Lung (tissue), 12 donors: Measurements from ENCODE around the gene CDC42BPA. TPM values are rescaled to one million over a fixed set of nuclear protein-coding genes. Genes with fewer than 3 reads are reported as not detected.

Experiments used
- ATAC-seq: fragments of 200-7000 bp; cut with Tn5 transposase; one replicate; pipeline ENCODE4 v1.9.1; 2020; ENCODE audit warnings: moderate number of reproducible peaks; ENCODE audit not compliant: insufficient read depth, low FRiP score
- DNase-seq, 3 donors: peaks; one replicate each; pipeline ENCODE4 v3.0.0-alpha.2; 2013 to 2017
- H3K27ac ChIP-seq, 2 donors: one replicate each; pipeline ENCODE4 v1.5.1; 2013; ENCODE audit warnings: mild to moderate bottlenecking in 2 of 2, moderate library complexity in 2 of 2, control low read depth in 1 of 2, inconsistent platforms in 1 of 2, low read depth in 1 of 2, low read length in 1 of 2
- H3K27me3 ChIP-seq, 3 donors: one replicate each; pipeline ENCODE4 v1.5.1; 2013; ENCODE audit warnings: low read length in 2 of 3; ENCODE audit not compliant: control insufficient read depth in 3 of 3, insufficient read depth in 3 of 3
- H3K36me3 ChIP-seq, 4 donors: one replicate each; pipeline ENCODE4 v1.5.1; 2013; ENCODE audit warnings: low read length in 4 of 4, mild to moderate bottlenecking in 1 of 4, moderate library complexity in 1 of 4; ENCODE audit not compliant: control insufficient read depth in 4 of 4, insufficient read depth in 4 of 4
- H3K4me1 ChIP-seq, 5 donors: one replicate each; pipeline ENCODE4 v1.5.1; 2013; ENCODE audit warnings: low read length in 5 of 5, mild to moderate bottlenecking in 2 of 5, moderate library complexity in 1 of 5; ENCODE audit not compliant: control insufficient read depth in 5 of 5, insufficient read depth in 5 of 5
- H3K4me3 ChIP-seq: one replicate; pipeline ENCODE4 v1.5.1; 2013; ENCODE audit warnings: mild to moderate bottlenecking, control low read depth, moderate library complexity
- H3K9ac ChIP-seq, 2 donors: one replicate each; pipeline ENCODE4 v1.5.1; 2013; ENCODE audit warnings: low read length in 2 of 2, control low read depth in 1 of 2; ENCODE audit not compliant: insufficient read depth in 1 of 2
- H3K9me3 ChIP-seq, 4 donors: one replicate each; pipeline ENCODE4 v1.5.1; 2013; ENCODE audit warnings: low read length in 3 of 4, mild to moderate bottlenecking in 1 of 4, moderate library complexity in 1 of 4; ENCODE audit not compliant: control insufficient read depth in 4 of 4, insufficient read depth in 3 of 4
- WGBS, 2 donors: extraction: QIAGEN DNeasy Blood & Tissue Kit; methylation state at CpG; one replicate each; pipeline ENCODE4 v1.1.7; 2013; 5-methylcytosine and 5-hydroxymethylcytosine counted together
- polyA plus RNA-seq, 2 donors: library from polyadenylated mRNA; stranded (reverse); fragments of 200-250 nt; gene quantifications; one replicate each; pipeline ENCODE4 v1.2.1, GENCODE V29; 2013
- total RNA-seq, 2 donors: library from RNA; depleted of rRNA in 1 of 2; stranded (reverse); fragments of >200 nt in 1 of 2; gene quantifications; one replicate each; pipeline ENCODE4 v1.2.1, GENCODE V29; 2014 to 2021
- TF ChIP-seq, protein P1 (sequence below): IDR thresholded peaks from 2 replicates; pipeline ENCODE4 v1.5.1; 2012; ENCODE audit warnings: mild to moderate bottlenecking; ENCODE audit errors: control extremely low read depth, extremely low read depth
- donor health status: control.
- donor health status: control.
- donor health status: Bipolar disorder and iron deficiency.
- donor health status: healthy.
- donor health status: DM: yes; HTN: yes; CAD: no.

The CDC42BPA gene
- total and polyA plus RNA-seq, 4 donors = 6.4 to 97.4 (median 20.2) TPM

DNA sequence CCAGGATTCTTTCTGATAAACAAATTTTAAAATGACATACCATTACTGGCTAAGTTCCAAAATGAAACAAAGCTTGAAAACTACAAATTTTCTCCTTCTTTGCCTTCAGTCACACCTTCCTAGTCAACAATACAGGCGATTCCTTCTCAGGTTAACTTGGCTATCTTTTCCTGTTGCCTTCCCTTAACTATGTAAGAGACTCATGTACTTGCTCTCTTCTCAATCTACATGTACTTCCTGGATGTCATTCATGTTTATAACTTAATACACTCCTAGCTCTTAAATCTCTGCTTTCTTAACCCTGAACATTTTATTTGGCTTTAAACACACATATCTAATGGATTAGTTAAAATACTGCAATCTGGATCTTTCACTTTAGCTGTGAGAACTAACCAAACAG is 281.2 kb downstream of the CDC42BPA start:
- Histone ChIP-seq H3K4me3 (no peak overlapping the region), H3K27ac (no peak overlapping the region), H3K27me3 (no peaks in the 10 kb centered on the region), H3K4me1 (no peaks in the 10 kb centered on the region), H3K36me3 (peaks cover 4 to 26% (median 21%) of the 10 kb centered on the region in 4 donors), H3K9ac (no peak overlapping the region), H3K9me3 (no peaks in the 10 kb centered on the region)
- TF ChIP-seq, protein P1, sequence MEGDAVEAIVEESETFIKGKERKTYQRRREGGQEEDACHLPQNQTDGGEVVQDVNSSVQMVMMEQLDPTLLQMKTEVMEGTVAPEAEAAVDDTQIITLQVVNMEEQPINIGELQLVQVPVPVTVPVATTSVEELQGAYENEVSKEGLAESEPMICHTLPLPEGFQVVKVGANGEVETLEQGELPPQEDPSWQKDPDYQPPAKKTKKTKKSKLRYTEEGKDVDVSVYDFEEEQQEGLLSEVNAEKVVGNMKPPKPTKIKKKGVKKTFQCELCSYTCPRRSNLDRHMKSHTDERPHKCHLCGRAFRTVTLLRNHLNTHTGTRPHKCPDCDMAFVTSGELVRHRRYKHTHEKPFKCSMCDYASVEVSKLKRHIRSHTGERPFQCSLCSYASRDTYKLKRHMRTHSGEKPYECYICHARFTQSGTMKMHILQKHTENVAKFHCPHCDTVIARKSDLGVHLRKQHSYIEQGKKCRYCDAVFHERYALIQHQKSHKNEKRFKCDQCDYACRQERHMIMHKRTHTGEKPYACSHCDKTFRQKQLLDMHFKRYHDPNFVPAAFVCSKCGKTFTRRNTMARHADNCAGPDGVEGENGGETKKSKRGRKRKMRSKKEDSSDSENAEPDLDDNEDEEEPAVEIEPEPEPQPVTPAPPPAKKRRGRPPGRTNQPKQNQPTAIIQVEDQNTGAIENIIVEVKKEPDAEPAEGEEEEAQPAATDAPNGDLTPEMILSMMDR = no peak
- 63 to 83% methylated on average over 1 of the region's 1 CpG for WGBS, 2 donors
- ATAC-seq = no peak
- no peak for DNase-seq

DNA sequence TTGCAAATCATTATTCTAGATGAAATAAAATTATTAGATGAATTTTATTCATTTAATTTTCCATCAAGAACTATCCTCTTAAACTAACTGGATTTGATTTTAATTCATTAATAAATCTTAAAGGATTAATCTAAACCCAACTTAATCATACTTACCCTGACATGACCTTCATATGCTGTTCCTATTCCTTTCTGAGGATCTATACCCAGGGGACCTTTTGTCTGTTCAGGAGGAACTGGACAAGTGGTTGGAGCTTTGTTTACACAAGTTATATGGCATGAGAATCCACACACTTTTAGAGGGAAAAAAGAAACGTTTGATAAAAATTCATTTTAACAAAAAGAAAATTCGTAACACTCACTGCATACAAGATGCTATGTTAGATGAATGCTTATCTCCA is 283.0 kb downstream of the CDC42BPA start:
- no peak for DNase-seq
- H3K9me3 ChIP-seq = no peaks in the 10 kb centered on the region
- TF ChIP-seq, protein P1 = no peak
- no peaks in the 10 kb centered on the region for H3K27me3 ChIP-seq
- H3K36me3 ChIP-seq = peaks cover 4 to 28% (median 23%) of the 10 kb centered on the region in 4 donors
- no peak for ATAC-seq
- H3K4me3 ChIP-seq = no peak overlapping the region
- H3K9ac ChIP-seq = no peak overlapping the region
- H3K4me1 ChIP-seq = no peaks in the 10 kb centered on the region
- 80 to 87% methylated on average over 2 of the region's 2 CpGs for WGBS, 2 donors
- no peak overlapping the region for H3K27ac ChIP-seq

DNA sequence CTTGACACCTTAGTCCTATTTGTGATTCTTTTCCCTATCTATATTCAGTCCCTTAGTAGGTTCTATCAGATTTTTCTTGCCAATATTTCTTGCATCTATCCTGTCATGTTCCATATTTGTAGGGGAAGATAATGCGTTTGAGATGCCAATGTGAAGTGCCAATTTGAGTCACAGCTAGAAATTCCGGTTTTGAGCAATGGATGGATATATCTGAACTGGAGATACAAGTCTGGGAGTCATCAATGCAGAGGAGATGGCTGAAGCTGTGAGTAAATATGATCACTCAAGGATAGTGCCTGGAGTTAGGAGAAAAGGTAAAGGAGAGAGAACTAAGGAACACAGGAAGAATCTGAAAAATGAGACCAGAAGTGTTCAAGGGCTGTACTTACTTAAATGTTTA is 284.4 kb downstream of the CDC42BPA start:
- no peak overlapping the region for H3K27ac ChIP-seq
- DNase-seq (no peak), ATAC-seq (no peak)
- H3K9ac ChIP-seq = no peak overlapping the region
- H3K9me3 ChIP-seq = no peaks in the 10 kb centered on the region
- 72 to 95% methylated on average over 2 of the region's 2 CpGs for WGBS, 2 donors
- peaks cover 4 to 26% (median 24%) of the 10 kb centered on the region in 4 donors for H3K36me3 ChIP-seq
- TF ChIP-seq, protein P1 = no peak
- no peaks in the 10 kb centered on the region for H3K4me1 ChIP-seq
- H3K4me3 ChIP-seq = no peak overlapping the region
- H3K27me3 ChIP-seq = no peaks in the 10 kb centered on the region

DNA sequence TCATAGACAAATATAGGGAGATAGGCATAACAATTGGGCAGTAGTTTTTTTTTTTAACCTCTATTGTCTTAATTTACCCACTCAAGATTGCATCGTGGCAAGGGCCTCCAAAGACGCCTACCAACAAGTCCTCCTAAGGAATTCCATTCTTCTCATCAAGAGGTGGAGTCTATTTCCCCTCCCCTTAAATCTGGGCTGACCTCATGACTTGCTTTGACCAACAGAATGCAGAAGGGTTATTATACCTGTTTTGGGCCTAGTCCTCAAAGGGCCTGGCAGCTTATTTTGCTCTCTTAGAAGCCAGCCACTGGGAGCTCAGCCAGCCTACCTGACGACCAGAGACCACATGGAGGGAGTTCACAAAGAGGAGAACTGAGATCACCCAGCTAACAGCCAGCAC is 285.9 kb downstream of the CDC42BPA start:
- no peak for ATAC-seq
- H3K36me3 ChIP-seq = peaks cover 6 to 32% (median 25%) of the 10 kb centered on the region in 4 donors
- TF ChIP-seq, protein P1 = no peak

More for the DNA sequence above, 285.9 kb downstream of the CDC42BPA start:
- WGBS, 2 donors = 72 to 78% methylated on average over 3 of the region's 3 CpGs
- H3K9ac ChIP-seq = no peak overlapping the region
- H3K4me3 ChIP-seq = no peak overlapping the region
- no peak overlapping the region for H3K27ac ChIP-seq
- DNase-seq = no peak
- no peaks in the 10 kb centered on the region for H3K27me3 ChIP-seq
- no peaks in the 10 kb centered on the region for H3K9me3 ChIP-seq
- H3K4me1 ChIP-seq = no peaks in the 10 kb centered on the region
